Sigmoid colon (tissue), 4 donors: ENCODE data around the gene CPEB3.

Experiments used
- CTCF ChIP-seq, 4 experiments: fragments of 450-650 bp in 3 of 4; fragments of 200-600 bp in 1 of 4; IDR thresholded peaks; one replicate each; pipeline ENCODE4 v1.5.1; 2016 to 2019; ENCODE audit warnings: antibody characterized with exemption in 4 of 4, mild to moderate bottlenecking in 3 of 4, moderate library complexity in 2 of 4
- EP300 ChIP-seq, 4 donors: sonication (generic); formaldehyde crosslinking; IDR thresholded peaks; one replicate each; pipeline ENCODE4 v1.6.1; 2017; ENCODE audit warnings: antibody characterized with exemption in 4 of 4
- POLR2A ChIP-seq, 2 donors: fragments of 450-650 bp; IDR thresholded peaks; one replicate each; pipeline ENCODE4 v1.6.1; 2016; ENCODE audit warnings: antibody characterized with exemption in 2 of 2, mild to moderate bottlenecking in 2 of 2, moderate library complexity in 2 of 2

- TF ChIP-seq POLR2A (IDR thresholded peaks at IDR 0.05), result no peak
- TF ChIP-seq EP300 (IDR thresholded peaks at IDR 0.05), result no peak
- TF ChIP-seq CTCF (IDR thresholded peaks at IDR 0.05), result no peak
Observed at GRCh38 chr10:92064506-92064905, 226.4 kb downstream of the CPEB3 start.
